Fibroblast of pulmonary artery (primary cell): ENCODE measurements around the gene LARP1.
"Not testable (repeated sequence)": the region's sequence is repeated elsewhere in the genome, so short reads cannot be mapped to it uniquely, and the experiment has no call there.

Source experiments
- DNase-seq: peaks from one replicate; pipeline ENCODE4 v3.0.0-alpha.2; 2010; ENCODE audit warnings: low read depth
- H3K4me3 ChIP-seq: replicated peaks from 2 replicates; pipeline ENCODE4 v1.5.1; 2011; ENCODE audit warnings: low read depth, mild to moderate bottlenecking, control low read depth, low read length, moderate library complexity
- TF ChIP-seq, protein P1 (sequence below): IDR thresholded peaks from 2 replicates; pipeline ENCODE4 v1.5.1; 2011; ENCODE audit warnings: mild to moderate bottlenecking, control low read depth, low read length, inconsistent platforms; ENCODE audit errors: missing control alignments

LARP1 gene

DNA sequence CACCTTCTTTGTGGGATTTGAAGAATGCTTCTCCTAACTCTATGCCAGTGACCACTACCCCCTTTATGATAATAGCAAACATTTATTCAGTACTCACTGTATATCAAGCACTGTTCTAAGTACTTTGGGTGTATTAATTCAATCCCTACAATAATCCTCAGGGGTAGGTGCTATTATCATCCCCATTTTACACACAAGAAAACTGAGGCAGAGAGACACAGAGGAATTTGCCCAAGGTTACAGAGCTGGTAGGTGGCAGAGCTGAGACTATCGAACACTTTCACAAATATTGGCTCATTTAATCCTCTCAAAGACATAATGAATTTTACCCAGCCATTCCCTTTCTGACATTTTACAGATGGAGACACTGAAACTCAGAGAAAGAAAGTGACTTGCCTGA is 9.8 kb upstream of the LARP1 start:
- no peak overlapping the region for H3K4me3 ChIP-seq
- DNase-seq = no peak
- TF ChIP-seq, protein P1, sequence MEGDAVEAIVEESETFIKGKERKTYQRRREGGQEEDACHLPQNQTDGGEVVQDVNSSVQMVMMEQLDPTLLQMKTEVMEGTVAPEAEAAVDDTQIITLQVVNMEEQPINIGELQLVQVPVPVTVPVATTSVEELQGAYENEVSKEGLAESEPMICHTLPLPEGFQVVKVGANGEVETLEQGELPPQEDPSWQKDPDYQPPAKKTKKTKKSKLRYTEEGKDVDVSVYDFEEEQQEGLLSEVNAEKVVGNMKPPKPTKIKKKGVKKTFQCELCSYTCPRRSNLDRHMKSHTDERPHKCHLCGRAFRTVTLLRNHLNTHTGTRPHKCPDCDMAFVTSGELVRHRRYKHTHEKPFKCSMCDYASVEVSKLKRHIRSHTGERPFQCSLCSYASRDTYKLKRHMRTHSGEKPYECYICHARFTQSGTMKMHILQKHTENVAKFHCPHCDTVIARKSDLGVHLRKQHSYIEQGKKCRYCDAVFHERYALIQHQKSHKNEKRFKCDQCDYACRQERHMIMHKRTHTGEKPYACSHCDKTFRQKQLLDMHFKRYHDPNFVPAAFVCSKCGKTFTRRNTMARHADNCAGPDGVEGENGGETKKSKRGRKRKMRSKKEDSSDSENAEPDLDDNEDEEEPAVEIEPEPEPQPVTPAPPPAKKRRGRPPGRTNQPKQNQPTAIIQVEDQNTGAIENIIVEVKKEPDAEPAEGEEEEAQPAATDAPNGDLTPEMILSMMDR = no peak

DNA sequence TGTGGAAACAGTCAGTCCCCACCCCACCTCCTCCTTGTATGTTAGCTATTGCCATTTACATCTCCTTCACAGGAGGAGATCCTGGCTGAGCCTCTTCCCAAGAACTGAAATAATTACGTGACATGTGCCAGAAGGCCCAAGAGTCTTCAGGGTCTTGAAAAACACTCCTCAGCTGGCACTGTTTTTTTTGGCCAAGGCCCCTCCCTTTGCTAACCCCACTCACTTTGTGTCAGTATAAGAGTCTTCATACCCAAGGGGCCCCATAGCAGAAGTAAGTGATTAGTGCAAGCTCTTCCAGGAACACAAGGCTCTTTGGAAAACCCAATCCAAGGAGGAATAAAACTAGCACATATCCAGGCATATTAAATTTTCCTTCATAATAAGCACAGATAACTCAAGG is 5.7 kb upstream of the LARP1 start:
- DNase-seq = no peak
- TF ChIP-seq, protein P1 = no peak
- H3K4me3 ChIP-seq = no peak overlapping the region

DNA sequence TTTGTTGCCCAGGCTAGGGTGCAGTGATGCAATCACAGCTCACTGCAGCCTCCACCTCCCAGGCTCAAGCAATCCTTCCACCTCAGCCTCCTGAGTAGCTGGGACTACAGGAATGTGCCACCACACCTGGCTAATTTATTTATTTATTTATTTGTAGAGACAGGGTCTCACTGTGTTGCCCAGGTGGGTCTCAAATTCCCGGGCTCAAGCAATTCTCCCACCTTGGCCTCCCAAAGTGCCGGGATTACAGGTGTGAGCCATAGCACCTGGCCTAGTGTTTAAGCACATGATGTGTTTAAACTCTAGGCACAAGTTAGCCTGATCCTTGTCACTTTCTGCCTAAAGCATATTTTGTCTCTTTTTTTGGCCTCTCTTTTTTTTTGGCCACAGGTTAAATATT is 4.5 kb upstream of the LARP1 start:
- H3K4me3 ChIP-seq, DNase-seq: not testable (repeated sequence)

DNA sequence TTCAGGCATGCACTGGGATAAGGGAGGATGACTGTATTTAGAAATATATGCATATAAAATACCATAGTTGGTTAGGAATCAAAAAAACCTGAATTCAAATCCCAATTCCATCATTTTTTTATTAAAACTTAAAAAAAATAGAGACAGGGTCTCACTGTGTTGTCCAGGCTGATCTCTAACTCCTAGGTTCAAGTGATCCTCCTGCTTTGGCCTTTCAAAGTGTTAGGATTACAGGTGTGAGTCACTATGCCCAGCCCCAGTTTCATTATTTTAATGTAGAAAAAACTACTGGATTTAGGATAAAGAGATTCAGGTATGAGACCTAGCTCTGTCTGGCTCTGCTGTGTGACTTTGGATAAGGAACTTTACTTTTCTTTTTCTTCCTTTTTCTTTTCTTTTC is 3.3 kb upstream of the LARP1 start:
- no peak for DNase-seq
- TF ChIP-seq, protein P1 = no peak
- H3K4me3 ChIP-seq = no peak overlapping the region

DNA sequence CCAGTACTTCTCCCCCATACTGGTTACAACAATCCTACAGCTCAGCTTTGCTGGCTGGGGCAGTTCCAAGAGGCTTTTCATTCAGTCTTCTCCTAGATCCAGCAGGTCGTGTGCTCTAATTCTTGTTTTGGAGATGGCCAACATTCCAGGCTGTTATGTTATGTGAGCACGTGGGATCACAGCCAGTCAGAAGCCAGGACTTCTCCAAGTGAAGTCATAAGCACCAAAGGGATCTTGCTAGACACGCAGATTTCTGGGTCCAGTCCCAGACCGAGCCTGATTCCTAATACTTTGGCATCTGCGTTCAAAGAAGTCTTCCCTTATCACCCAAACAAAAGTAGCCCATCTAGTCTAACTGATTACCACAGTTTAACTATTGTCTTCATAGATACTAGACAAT is 1.4 kb upstream of the LARP1 start:
- peak; percentile 94 for DNase-seq
- peak overlapping the region; percentile 55 for H3K4me3 ChIP-seq
- TF ChIP-seq, protein P1 = no peak

DNA sequence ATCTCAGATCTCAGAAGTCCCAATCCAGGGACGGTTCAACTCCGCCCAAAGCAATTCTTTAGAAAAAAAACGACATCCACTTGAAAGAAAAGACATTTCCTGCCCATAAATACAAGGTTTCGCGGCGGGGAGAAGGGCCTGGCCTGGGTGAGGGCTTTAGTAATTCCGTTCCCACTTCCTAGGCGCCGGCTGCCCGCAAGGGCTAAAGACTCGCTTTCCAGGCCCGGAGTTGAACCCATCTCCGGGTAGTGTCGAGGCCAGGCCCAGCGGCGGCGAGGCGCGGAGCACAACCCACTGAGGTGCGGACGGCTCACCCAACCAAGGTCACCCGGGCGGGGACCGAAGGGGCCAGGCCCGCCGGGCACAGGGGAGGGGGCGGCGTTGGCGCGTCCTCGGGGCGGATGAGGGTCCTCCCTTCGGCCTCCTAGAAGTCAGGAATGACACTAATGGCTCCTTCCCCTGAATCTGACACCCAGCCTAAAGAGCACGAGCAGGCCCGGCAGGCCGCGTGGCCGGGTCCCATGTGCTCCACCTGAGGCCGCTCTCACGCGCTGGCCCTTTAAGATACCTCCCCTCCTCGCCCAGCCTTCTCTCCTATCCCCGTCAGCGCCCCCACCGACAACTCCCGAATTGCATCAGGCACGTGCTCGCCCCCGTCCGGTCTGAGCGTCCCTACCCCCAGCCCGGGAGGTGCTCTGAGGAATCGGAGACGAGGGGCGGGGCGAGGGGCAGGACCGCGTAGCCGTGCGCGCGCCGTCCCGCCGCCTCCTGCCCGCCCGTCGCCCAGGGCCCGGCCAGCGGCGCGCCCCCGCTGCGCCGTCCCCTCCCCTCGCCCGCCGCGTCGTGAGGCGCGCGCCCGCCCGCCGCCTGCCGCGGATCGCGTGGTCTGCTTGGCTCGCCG is 467 bp upstream of the LARP1 start:
- peak; percentile 99 for DNase-seq
- H3K4me3 ChIP-seq = peak overlapping the region; percentile 93

DNA sequence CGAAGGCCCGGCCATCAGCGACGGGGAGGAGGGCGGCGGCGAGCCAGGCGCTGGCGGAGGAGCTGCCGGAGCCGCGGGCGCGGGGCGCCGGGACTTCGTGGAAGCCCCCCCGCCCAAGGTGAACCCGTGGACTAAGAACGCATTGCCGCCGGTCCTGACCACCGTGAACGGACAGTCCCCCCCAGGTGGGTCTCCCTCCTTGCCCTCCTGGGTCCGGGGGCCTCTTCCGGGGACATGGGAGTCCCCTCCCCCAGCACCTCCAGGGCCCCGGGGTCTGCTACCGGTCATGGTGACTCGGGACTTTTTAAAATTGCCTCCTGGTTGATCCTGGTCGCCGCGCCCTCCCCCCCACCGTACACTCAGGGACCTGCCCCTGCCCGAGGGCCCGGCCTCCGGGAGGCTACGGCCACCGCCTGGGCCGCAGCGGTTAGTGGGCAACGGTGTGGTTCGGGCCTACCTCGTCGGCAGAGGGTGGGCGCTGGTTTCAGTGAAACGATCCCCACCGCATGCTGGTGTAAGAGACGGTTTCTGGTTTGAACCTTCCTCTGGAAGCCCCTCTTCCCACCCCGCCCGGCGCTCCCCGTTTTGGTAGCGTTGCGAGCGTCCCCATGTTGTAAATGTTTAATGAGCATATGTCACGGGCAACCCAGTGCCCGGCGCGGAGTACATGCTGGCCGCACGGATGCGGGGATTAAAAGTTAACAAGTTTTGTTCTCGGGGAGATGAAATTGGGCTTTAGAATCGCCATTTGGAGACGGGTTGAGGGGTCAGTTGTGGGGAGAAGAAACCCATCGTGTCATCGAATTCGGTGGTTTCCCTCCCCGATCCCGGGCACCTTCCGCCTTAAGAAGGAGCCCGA is 1.1 kb downstream of the LARP1 start:
- H3K4me3 ChIP-seq = peak overlapping the region; percentile 93
- no peak for DNase-seq
- TF ChIP-seq, protein P1 = no peak

More for the DNA sequence above, 467 bp upstream of the LARP1 start:
- TF ChIP-seq, protein P1 = peak; percentile 27
